OCI-LY7 (cell line): ENCODE measurements around the gene ZNF407. TPM values are rescaled to one million over a fixed set of nuclear protein-coding genes. Genes with fewer than 3 reads are reported as not detected.

Experiments
- BruUV-seq: library from RNA; stranded (reverse); fragments of 400-500 nt; replicated peaks from 2 replicates; lab custom pipeline; 2021; lab: Mats Ljungman, UMichigan
- CTCF ChIA-PET: fragments of 300-600 bp; sonication (Branson Sonifier 250); formaldehyde crosslinking; loops from one replicate; lab custom pipeline; 2022; ENCODE audit warnings: antibody characterized with exemption; ENCODE audit not compliant: unreplicated experiment; lab: Charles Lee
- POLR2A ChIA-PET: fragments of 300-600 bp; sonication (Branson Sonifier 250); formaldehyde crosslinking; loops from one replicate; lab custom pipeline; 2022; ENCODE audit warnings: antibody characterized with exemption; lab: Charles Lee
- DNase-seq: peaks from one replicate; pipeline ENCODE4 v3.0.0-alpha.2; 2015; ENCODE audit warnings: low spot score
- H2AFZ ChIP-seq: fragments of 200-600 bp; sonication (generic), shearing (Covaris generic); 2 replicates; pipeline ENCODE4 v1.6.1; 2014; ENCODE audit warnings: mild to moderate bottlenecking, antibody characterized with exemption, low read length, moderate library complexity
- H3K27ac ChIP-seq: fragments of 200-600 bp; sonication (generic); 2 replicates; pipeline ENCODE4 v1.5.1; 2014; ENCODE audit warnings: mixed run types, low read depth, mild to moderate bottlenecking, moderate library complexity, low read length, inconsistent platforms; ENCODE audit not compliant: poor library complexity, severe bottlenecking
- H3K36me3 ChIP-seq: fragments of 200-600 bp; sonication (generic); 2 replicates; pipeline ENCODE4 v1.6.1; 2014; ENCODE audit warnings: mild to moderate bottlenecking, antibody characterized with exemption, low read length, moderate library complexity, mixed read lengths; ENCODE audit not compliant: insufficient read depth
- H3K4me1 ChIP-seq: fragments of 200-600 bp; sonication (generic); 2 replicates; pipeline ENCODE4 v1.5.1; 2014; ENCODE audit warnings: mild to moderate bottlenecking, low read length; ENCODE audit not compliant: insufficient read depth, poor library complexity, severe bottlenecking
- H3K4me2 ChIP-seq: fragments of 200-600 bp; sonication (generic); 2 replicates; pipeline ENCODE4 v1.6.1; 2014; ENCODE audit warnings: mild to moderate bottlenecking, low read length
- H3K4me3 ChIP-seq: fragments of 200-600 bp; sonication (generic); 2 replicates; pipeline ENCODE4 v1.5.1; 2014; ENCODE audit warnings: mild to moderate bottlenecking, low read depth, low read length; ENCODE audit not compliant: poor library complexity, severe bottlenecking
- H3K79me2 ChIP-seq: fragments of 200-600 bp; sonication (generic); 2 replicates; pipeline ENCODE4 v1.6.1; 2016; ENCODE audit warnings: low read depth, mild to moderate bottlenecking, low read length, moderate library complexity, mixed read lengths; ENCODE audit not compliant: insufficient read depth
- H3K9me2 ChIP-seq: fragments of 200-600 bp; sonication (generic); 2 replicates; pipeline ENCODE4 v1.6.1; 2016; ENCODE audit warnings: mild to moderate bottlenecking, low read length, mixed read lengths; ENCODE audit not compliant: insufficient read depth
- H3K9me3 ChIP-seq: fragments of 200-600 bp; sonication (generic); 2 replicates; pipeline ENCODE4 v1.6.1; 2014; ENCODE audit warnings: mild to moderate bottlenecking, mixed run types, low read length, mixed read lengths
- H4K20me1 ChIP-seq: fragments of 200-600 bp; sonication (generic); 2 replicates; pipeline ENCODE4 v1.6.1; 2014; ENCODE audit warnings: mild to moderate bottlenecking, antibody characterized with exemption, low read length, moderate library complexity, mixed read lengths; ENCODE audit not compliant: insufficient read depth
- EZH2phosphoT487 ChIP-seq: fragments of 200-600 bp; sonication (generic); IDR thresholded peaks from 2 replicates; pipeline ENCODE4 v1.6.1; 2018; ENCODE audit warnings: low read depth, borderline replicate concordance, mild to moderate bottlenecking, mixed run types, antibody characterized with exemption, low read length, moderate library complexity, mixed read lengths
- intact Hi-C: fragments of 100-400 bp; cut with micrococcal nuclease; formaldehyde crosslinking; loops from one replicate; pipeline ENCODE4 v1.10.0; 2022; ENCODE audit not compliant: unreplicated experiment
- total RNA-seq, 2 experiments: library from RNA; depleted of rRNA in 1 of 2; stranded (reverse); fragments of >200 nt in 1 of 2; shearing (Covaris generic) in 1 of 2; gene quantifications; 2 replicates each; pipeline ENCODE4 v1.2.3, GENCODE V29; 2014 to 2022
- TF ChIP-seq, protein P1 (sequence below): fragments of 200-600 bp; sonication (generic); conservative IDR thresholded peaks from 2 replicates; pipeline ENCODE4 v1.5.1; 2014; ENCODE audit warnings: mild to moderate bottlenecking, antibody characterized with exemption, low read length, moderate library complexity, mixed read lengths

Gene ZNF407
- total RNA-seq, 2 experiments from 2014 or later, result 8.9 to 11.9 TPM

DNA sequence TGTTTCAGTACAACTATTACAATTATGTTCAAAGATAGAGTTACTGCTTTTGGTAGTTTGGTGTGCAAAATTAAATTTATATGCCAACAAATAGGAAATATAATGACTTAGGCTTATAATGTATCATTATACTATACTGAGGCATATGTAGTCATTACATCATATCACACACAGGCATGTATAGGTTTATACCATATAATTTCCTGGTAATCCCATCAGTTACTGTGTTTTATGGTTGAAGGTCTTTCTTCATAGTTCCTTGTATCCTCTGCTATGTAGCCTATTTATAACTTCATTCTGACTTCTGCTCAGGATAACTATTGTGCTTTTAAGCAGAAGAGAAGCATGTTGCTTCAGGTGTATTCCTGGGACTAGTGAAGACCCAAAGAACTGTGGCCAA is 110.5 kb downstream of the ZNF407 start:
- no peak for DNase-seq
- Histone ChIP-seq H3K9me2 (no peaks in the 10 kb centered on the region), H3K4me3 (no peak overlapping the region), H3K4me2 (no peak overlapping the region), H3K4me1 (no peaks in the 10 kb centered on the region), H3K27ac (no peak overlapping the region), H2AFZ (no peak overlapping the region), H3K9me3 (no peaks in the 10 kb centered on the region), H3K79me2 (no peaks in the 10 kb centered on the region), H4K20me1 (no peaks in the 10 kb centered on the region), H3K36me3 (no peaks in the 10 kb centered on the region)
- BruUV-seq, result no TSS peak
- intact Hi-C loops, result no loop called here
- CTCF ChIA-PET, result no interaction called here
- POLR2A ChIA-PET, result no interaction called here
- TF ChIP-seq EZH2phosphoT487, result no peak
- TF ChIP-seq, protein P1, sequence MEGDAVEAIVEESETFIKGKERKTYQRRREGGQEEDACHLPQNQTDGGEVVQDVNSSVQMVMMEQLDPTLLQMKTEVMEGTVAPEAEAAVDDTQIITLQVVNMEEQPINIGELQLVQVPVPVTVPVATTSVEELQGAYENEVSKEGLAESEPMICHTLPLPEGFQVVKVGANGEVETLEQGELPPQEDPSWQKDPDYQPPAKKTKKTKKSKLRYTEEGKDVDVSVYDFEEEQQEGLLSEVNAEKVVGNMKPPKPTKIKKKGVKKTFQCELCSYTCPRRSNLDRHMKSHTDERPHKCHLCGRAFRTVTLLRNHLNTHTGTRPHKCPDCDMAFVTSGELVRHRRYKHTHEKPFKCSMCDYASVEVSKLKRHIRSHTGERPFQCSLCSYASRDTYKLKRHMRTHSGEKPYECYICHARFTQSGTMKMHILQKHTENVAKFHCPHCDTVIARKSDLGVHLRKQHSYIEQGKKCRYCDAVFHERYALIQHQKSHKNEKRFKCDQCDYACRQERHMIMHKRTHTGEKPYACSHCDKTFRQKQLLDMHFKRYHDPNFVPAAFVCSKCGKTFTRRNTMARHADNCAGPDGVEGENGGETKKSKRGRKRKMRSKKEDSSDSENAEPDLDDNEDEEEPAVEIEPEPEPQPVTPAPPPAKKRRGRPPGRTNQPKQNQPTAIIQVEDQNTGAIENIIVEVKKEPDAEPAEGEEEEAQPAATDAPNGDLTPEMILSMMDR, result no peak

DNA sequence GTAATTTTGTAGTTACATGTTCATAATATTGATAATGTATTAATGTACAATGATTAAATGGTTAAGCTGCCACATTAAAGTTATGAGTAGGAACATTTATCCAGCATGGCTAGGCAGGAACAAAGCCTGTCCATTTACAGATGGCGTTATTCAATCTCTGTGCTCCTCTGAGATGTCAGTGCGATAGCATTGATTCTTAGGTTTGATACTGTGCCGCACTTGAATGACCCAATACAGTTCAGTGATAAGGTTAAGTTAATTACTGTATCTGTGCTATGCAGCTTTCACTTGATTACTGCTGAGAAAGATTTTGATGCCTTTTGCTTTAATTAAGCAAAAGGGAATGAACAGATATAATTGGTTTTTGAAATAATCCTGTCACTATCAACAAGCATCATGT is 111.8 kb downstream of the ZNF407 start:
- POLR2A ChIA-PET, result no interaction called here

DNA sequence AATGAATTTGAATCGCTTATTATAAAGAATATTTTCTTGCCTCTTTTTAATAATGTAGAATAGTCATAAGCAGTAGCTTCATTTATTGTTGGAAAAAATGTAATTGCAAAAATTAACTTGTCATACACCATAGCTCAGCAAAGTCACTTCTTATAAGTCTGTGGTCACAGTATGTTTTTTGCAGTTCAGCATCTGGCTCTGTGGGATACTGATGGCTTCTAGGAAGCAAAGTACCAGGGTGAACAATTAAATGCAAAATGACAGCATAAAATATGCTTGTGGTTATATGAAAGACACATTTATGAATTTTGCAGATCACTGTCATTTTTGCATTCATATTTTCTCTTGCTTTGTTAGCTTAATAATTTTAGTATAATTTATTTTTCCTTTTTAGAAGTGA is 116.5 kb downstream of the ZNF407 start:
- Histone ChIP-seq H4K20me1 (no peaks in the 10 kb centered on the region), H3K27ac (no peak overlapping the region), H3K9me3 (no peaks in the 10 kb centered on the region), H3K4me2 (no peak overlapping the region), H3K9me2 (no peaks in the 10 kb centered on the region), H3K4me1 (no peaks in the 10 kb centered on the region), H3K36me3 (no peaks in the 10 kb centered on the region), H3K79me2 (no peaks in the 10 kb centered on the region), H3K4me3 (no peak overlapping the region), H2AFZ (no peak overlapping the region)
- no TSS peak for BruUV-seq
- intact Hi-C loops, result no loop called here
- DNase-seq, result no peak
- POLR2A ChIA-PET, result no interaction called here
- CTCF ChIA-PET, result no interaction called here
- no peak for TF ChIP-seq EZH2phosphoT487
- TF ChIP-seq, protein P1, result no peak

More for the DNA sequence above, 111.8 kb downstream of the ZNF407 start:
- no peaks in the 10 kb centered on the region for H3K36me3 ChIP-seq
- no peaks in the 10 kb centered on the region for H3K9me2 ChIP-seq
- TF ChIP-seq, protein P1, result no peak
- no peak for TF ChIP-seq EZH2phosphoT487
- no peaks in the 10 kb centered on the region for H3K9me3 ChIP-seq
- no peaks in the 10 kb centered on the region for H4K20me1 ChIP-seq
- no TSS peak for BruUV-seq
- H3K4me2 ChIP-seq, result no peak overlapping the region
- intact Hi-C loops, result no loop called here
- H3K4me3 ChIP-seq, result no peak overlapping the region
- CTCF ChIA-PET, result no interaction called here
- H2AFZ ChIP-seq, result no peak overlapping the region
- no peak for DNase-seq
- no peaks in the 10 kb centered on the region for H3K79me2 ChIP-seq
- H3K27ac ChIP-seq, result no peak overlapping the region
- H3K4me1 ChIP-seq, result no peaks in the 10 kb centered on the region
